Sigmoid colon (tissue), 7 donors: Measurements from ENCODE around the gene TMF1. TPM values are rescaled to one million over a fixed set of nuclear protein-coding genes. Genes with fewer than 3 reads are reported as not detected.
A peak's percentile ranks its signal among the peaks of the same experiment; 100 is the strongest.

Experiments
- DNase-seq: peaks from one replicate; pipeline ENCODE4 v3.0.0-alpha.2; 2019
- H3K27ac ChIP-seq, 4 donors: fragments of 200-600 bp; sonication (generic); one replicate each; pipeline ENCODE4 v1.5.1; 2016 to 2019; ENCODE audit warnings: mild to moderate bottlenecking in 1 of 4
- H3K27me3 ChIP-seq, 3 donors: fragments of 200-600 bp; sonication (generic); one replicate each; pipeline ENCODE4 v1.5.1; 2019; ENCODE audit warnings: mild to moderate bottlenecking in 1 of 3
- H3K36me3 ChIP-seq, 4 donors: fragments of 200-600 bp; sonication (generic); one replicate each; pipeline ENCODE4 v1.5.1; 2016 to 2019
- H3K4me1 ChIP-seq, 4 donors: fragments of 200-600 bp; sonication (generic); one replicate each; pipeline ENCODE4 v1.5.1; 2017 to 2019
- H3K4me3 ChIP-seq, 4 donors: fragments of 200-600 bp; sonication (generic); one replicate each; pipeline ENCODE4 v1.5.1; 2017 to 2019; ENCODE audit warnings: mild to moderate bottlenecking in 2 of 4, moderate library complexity in 1 of 4
- H3K9me3 ChIP-seq, 4 donors: fragments of 200-600 bp in 3 of 4; sonication (generic) in 3 of 4; one replicate each; pipeline versions ENCODE4 v1.5.1 to v1.6.1; 2013 to 2019
- CTCF ChIP-seq, 4 experiments: fragments of 450-650 bp in 3 of 4; fragments of 200-600 bp in 1 of 4; IDR thresholded peaks; one replicate each; pipeline ENCODE4 v1.5.1; 2016 to 2019; ENCODE audit warnings: antibody characterized with exemption in 4 of 4, mild to moderate bottlenecking in 3 of 4, moderate library complexity in 2 of 4
- EP300 ChIP-seq, 4 donors: sonication (generic); formaldehyde crosslinking; IDR thresholded peaks; one replicate each; pipeline ENCODE4 v1.6.1; 2017; ENCODE audit warnings: antibody characterized with exemption in 4 of 4
- POLR2A ChIP-seq, 2 donors: fragments of 450-650 bp; IDR thresholded peaks; one replicate each; pipeline ENCODE4 v1.6.1; 2016; ENCODE audit warnings: antibody characterized with exemption in 2 of 2, mild to moderate bottlenecking in 2 of 2, moderate library complexity in 2 of 2
- POLR2AphosphoS5 ChIP-seq, 4 donors: sonication (generic); formaldehyde crosslinking; IDR thresholded peaks; one replicate each; pipeline ENCODE4 v1.6.1; 2017; ENCODE audit warnings: antibody characterized with exemption in 4 of 4
- WGBS, 2 donors: extraction: QIAGEN DNeasy Blood & Tissue Kit; methylation state at CpG; one replicate each; pipeline ENCODE4 v1.1.7; 2013; 5-methylcytosine and 5-hydroxymethylcytosine counted together
- intact Hi-C: fragments of 100-400 bp; cut with DNase I; formaldehyde crosslinking; loops from one replicate; pipeline ENCODE4 v1.15.1; 2023
- polyA plus RNA-seq, 3 donors: library from polyadenylated mRNA; stranded (reverse); fragments of 200-250 nt; gene quantifications; one replicate each; pipeline ENCODE4 v1.2.3, GENCODE V29; 2013
- total RNA-seq, 4 donors: library from RNA; depleted of rRNA; stranded (reverse); fragments of >200 nt; gene quantifications; one replicate each; pipeline ENCODE4 v1.1.0, GENCODE V29; 2016
- donor health status: healthy with polysubstance abuse.
- donor health status: Bipolar disorder and iron deficiency.
- donor health status: healthy.

Gene TMF1
- total and polyA plus RNA-seq, 7 donors = 9.9 to 32.8 (median 26.9) TPM

DNA sequence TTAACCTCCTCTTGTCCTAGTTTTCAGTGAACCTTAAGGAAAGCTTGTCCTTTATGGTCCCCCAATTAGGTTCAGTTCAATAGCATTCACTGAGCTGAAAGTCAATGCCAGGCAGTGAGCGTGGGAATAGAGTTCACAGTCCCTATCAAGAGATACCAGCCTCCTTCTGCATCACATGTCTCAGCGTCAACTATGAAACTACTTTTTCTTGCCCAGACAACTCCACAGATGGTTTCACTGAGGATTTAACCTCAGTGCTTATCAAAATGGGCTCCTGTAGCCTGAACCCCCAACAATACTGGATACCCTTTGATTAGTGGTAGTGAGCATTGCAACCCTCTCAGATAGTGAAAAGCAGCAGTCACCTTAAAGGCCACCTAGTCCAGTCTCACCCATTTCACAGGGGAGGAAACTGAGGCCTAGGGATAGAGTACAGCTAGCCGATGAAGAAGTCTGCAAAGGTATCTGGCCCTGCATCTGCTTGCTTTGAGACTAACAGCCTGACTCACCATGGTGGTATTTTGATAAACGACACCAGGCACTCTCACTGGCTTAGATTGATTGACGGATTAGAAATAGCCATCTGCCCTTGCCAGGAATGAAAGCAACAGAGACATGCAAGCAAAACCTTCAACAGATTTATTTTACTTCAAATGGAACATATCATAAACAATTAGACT lies 29.6 kb upstream of the TMF1 start:
- intact Hi-C loops = loop anchor here (2.0 kb wide), 2 partner anchors 29 to 69 kb away; partner anchors contain the start of genes EOGT and TMF1
- no peaks in the 10 kb centered on the region for H3K9me3 ChIP-seq
- no peaks in the 10 kb centered on the region for H3K27me3 ChIP-seq
- H3K27ac ChIP-seq = peak overlapping the region in 2 of 4 donors; percentile 48 to 93
- no peak for DNase-seq
- 73 to 75% methylated on average over 5 of the region's 5 CpGs for WGBS, 2 donors
- peaks cover 0 to 68% (median 54%) of the 10 kb centered on the region in 4 donors for H3K4me1 ChIP-seq
- no peak overlapping the region for H3K4me3 ChIP-seq
- peaks cover 0 to 2% (median 0%) of the 10 kb centered on the region in 4 donors for H3K36me3 ChIP-seq
- TF ChIP-seq POLR2A (IDR thresholded peaks at IDR 0.05) = no peak
- no peak for TF ChIP-seq POLR2AphosphoS5 (IDR thresholded peaks at IDR 0.05)
- TF ChIP-seq CTCF (IDR thresholded peaks at IDR 0.05) = no peak
- TF ChIP-seq EP300 (IDR thresholded peaks at IDR 0.05) = no peak

- DNase-seq = peak; percentile 94
- Histone ChIP-seq H3K36me3 (peaks cover 0 to 6% (median 0%) of the 10 kb centered on the region in 4 donors), H3K27ac (peak within 1 kb of the TSS; percentile 81 to 92 (median 86)), H3K9me3 (no peaks in the 10 kb centered on the region), H3K4me3 (peak within 1 kb of the TSS; percentile 75 to 95 (median 90)), H3K27me3 (no peaks in the 10 kb centered on the region), H3K4me1 (peaks cover 0 to 60% (median 51%) of the 10 kb centered on the region in 4 donors)
- intact Hi-C loops = loop anchor here (2.0 kb wide), 2 partner anchors 28 to 68 kb away; partner anchors contain the start of genes EOGT and TMF1
- TF ChIP-seq EP300 (IDR thresholded peaks at IDR 0.05) (no peak), CTCF (IDR thresholded peaks at IDR 0.05) (no peak), POLR2AphosphoS5 (IDR thresholded peaks at IDR 0.05) (peak; percentile 68 to 89 (median 81)), POLR2A (IDR thresholded peaks at IDR 0.05) (peak in 1 of 2 donors; percentile 18)
- WGBS, 2 donors = 2 to 5% methylated on average over 37 of the region's 37 CpGs
Measured at GRCh38 chr3:69080233-69080920, 28.2 kb upstream of the TMF1 start, which contains the start of gene UBA3. Gene UBA3 (minus strand): TSS chr3:69080365. CDS start chr3:69080353, 12 bp downstream.

GRCh38 chr3:69079269-69080159 lies 27.4 kb upstream of the TMF1 start:
- WGBS, 2 donors = 1 to 5% methylated on average over 29 of the region's 29 CpGs
- peak overlapping the region; percentile 81 to 92 (median 86) for H3K27ac ChIP-seq
- no peaks in the 10 kb centered on the region for H3K9me3 ChIP-seq
- intact Hi-C loops = loop anchor here (2.0 kb wide), 2 partner anchors 27 to 67 kb away; partner anchors contain the start of genes EOGT and TMF1
- peak overlapping the region; percentile 75 to 95 (median 90) for H3K4me3 ChIP-seq
- TF ChIP-seq POLR2A (IDR thresholded peaks at IDR 0.05) (no peak), EP300 (IDR thresholded peaks at IDR 0.05) (no peak), CTCF (IDR thresholded peaks at IDR 0.05) (no peak), POLR2AphosphoS5 (IDR thresholded peaks at IDR 0.05) (no peak)
- H3K27me3 ChIP-seq = no peaks in the 10 kb centered on the region
- peaks cover 0 to 59% (median 49%) of the 10 kb centered on the region in 4 donors for H3K4me1 ChIP-seq
- peaks cover 0 to 11% (median 0%) of the 10 kb centered on the region in 4 donors for H3K36me3 ChIP-seq
- no peak for DNase-seq

DNA sequence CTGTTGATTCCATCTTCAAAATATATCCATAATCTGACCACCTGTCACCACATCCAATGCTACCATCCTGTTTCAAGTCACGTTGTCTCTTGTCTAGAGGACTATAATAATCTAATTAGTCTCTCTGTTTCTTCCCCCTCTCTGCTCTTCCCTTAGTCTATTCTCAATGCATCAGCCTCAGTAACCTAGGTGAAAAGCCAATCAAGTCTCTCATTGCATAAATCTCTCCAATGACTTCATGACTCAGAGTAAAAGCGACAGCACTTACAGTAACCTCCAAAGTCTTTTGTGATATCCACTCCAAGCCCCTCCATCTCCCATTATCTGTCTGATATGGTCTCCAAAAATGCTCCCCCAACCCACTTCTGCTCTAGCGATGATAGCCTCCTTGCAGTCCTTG lies 20.8 kb upstream of the TMF1 start:
- intact Hi-C loops = no loop called here
- TF ChIP-seq POLR2AphosphoS5 (IDR thresholded peaks at IDR 0.05) (no peak), CTCF (IDR thresholded peaks at IDR 0.05) (no peak), EP300 (IDR thresholded peaks at IDR 0.05) (no peak), POLR2A (IDR thresholded peaks at IDR 0.05) (no peak)
- H3K36me3 ChIP-seq = peaks cover 0 to 47% (median 0%) of the 10 kb centered on the region in 4 donors
- H3K4me1 ChIP-seq = peaks cover 0 to 11% (median 5%) of the 10 kb centered on the region in 4 donors
- H3K27me3 ChIP-seq = no peaks in the 10 kb centered on the region
- H3K4me3 ChIP-seq = no peak overlapping the region
- 94% methylated on average over 3 of the region's 3 CpGs for WGBS, 2 donors
- no peak overlapping the region for H3K27ac ChIP-seq
- DNase-seq = no peak
- H3K9me3 ChIP-seq = no peaks in the 10 kb centered on the region
